GM18907 (cell line): ENCODE measurements around the gene SLC11A2.

Experiments
- ATAC-seq: cut with Tn5 transposase; IDR thresholded peaks from one replicate; pipeline ENCODE4 v1.9.1; 2021; ENCODE audit warnings: mild to moderate bottlenecking, moderate library complexity; ENCODE audit not compliant: unreplicated experiment

Gene SLC11A2

GRCh38 chr12:51025836-51026638 lies at the start of gene SLC11A2:
SLC11A2 (minus strand) TSS chr12:51026384; CDS start chr12:51010728, 15,656 bp downstream.
- ATAC-seq, result peak; percentile 93

GRCh38 chr12:51075390-51075789 lies 49.2 kb upstream of the SLC11A2 start:
- ATAC-seq, result no peak

- ATAC-seq, result no peak
These were observed 45.5 kb upstream of the SLC11A2 start for GRCh38 chr12:51071663-51072062.

GRCh38 chr12:51070004-51070403 lies 43.8 kb upstream of the SLC11A2 start:
- no peak for ATAC-seq

GRCh38 chr12:51067771-51068170 lies 41.6 kb upstream of the SLC11A2 start:
- no peak for ATAC-seq

- ATAC-seq, result no peak
These were observed 41.0 kb upstream of the SLC11A2 start for GRCh38 chr12:51067229-51067628.

- ATAC-seq, result no peak
These were observed 39.3 kb upstream of the SLC11A2 start for GRCh38 chr12:51065530-51065929.

GRCh38 chr12:51062631-51063397 lies 36.6 kb upstream of the SLC11A2 start:
- ATAC-seq, result no peak

- no peak for ATAC-seq
These were observed 32.9 kb upstream of the SLC11A2 start for GRCh38 chr12:51059086-51059485.

- ATAC-seq, result no peak
These were observed 30.1 kb upstream of the SLC11A2 start for GRCh38 chr12:51056242-51056641.

GRCh38 chr12:51055060-51055459 lies 28.9 kb upstream of the SLC11A2 start:
- ATAC-seq, result no peak

- no peak for ATAC-seq
These were observed 25.6 kb upstream of the SLC11A2 start for GRCh38 chr12:51051787-51052186.

- ATAC-seq, result no peak
These were observed 23.3 kb upstream of the SLC11A2 start for GRCh38 chr12:51049525-51049924.

- no peak for ATAC-seq
These were observed 22.6 kb upstream of the SLC11A2 start for GRCh38 chr12:51048661-51049251.

GRCh38 chr12:51047655-51048540 lies 21.7 kb upstream of the SLC11A2 start, which contains the start of gene LETMD1:
LETMD1 (plus strand) TSS chr12:51048327; CDS start chr12:51048357, 30 bp downstream.
- ATAC-seq, result peak; percentile 98

GRCh38 chr12:51036279-51036678 lies 10.1 kb upstream of the SLC11A2 start:
- ATAC-seq, result no peak

GRCh38 chr12:51033457-51034089 lies 7.4 kb upstream of the SLC11A2 start:
- ATAC-seq, result no peak

- ATAC-seq, result no peak
These were observed 6.9 kb upstream of the SLC11A2 start for GRCh38 chr12:51033048-51033447.

GRCh38 chr12:51028813-51029150 lies 2.6 kb upstream of the SLC11A2 start:
- ATAC-seq, result no peak

- ATAC-seq, result no peak
These were observed 2.1 kb upstream of the SLC11A2 start for GRCh38 chr12:51028126-51028812.
